Stimulated activated naive CD4-positive, alpha-beta T cell treated with Interleukin-2 at 50 U/mL for 16 hours (primary cell): ENCODE results near the gene GPR35.

Experiments used
- DNase-seq: peaks from one replicate; lab custom pipeline; 2025; lab: John Stamatoyannopoulos, UW

GPR35 gene

GRCh38 chr2:240624950-240625621, at the start of gene GPR35:
GPR35 (plus strand) TSS chr2:240625480; CDS start chr2:240629953, 4,473 bp downstream.
- peak; percentile 81 for DNase-seq

- DNase-seq, result no peak
These were observed 49.2 kb upstream of the GPR35 start for GRCh38 chr2:240576036-240576435.

GRCh38 chr2:240576436-240577205, 48.7 kb upstream of the GPR35 start:
- DNase-seq, result no peak

GRCh38 chr2:240577281-240578109, 47.8 kb upstream of the GPR35 start:
- DNase-seq, result no peak

GRCh38 chr2:240578110-240578450, 47.2 kb upstream of the GPR35 start:
- DNase-seq, result no peak

- DNase-seq, result no peak
These were observed 46.8 kb upstream of the GPR35 start for GRCh38 chr2:240578488-240578887.

- no peak for DNase-seq
These were observed 46.1 kb upstream of the GPR35 start for GRCh38 chr2:240579071-240579762.

- peak; percentile 79 for DNase-seq
These were observed 45.3 kb upstream of the GPR35 start for GRCh38 chr2:240579771-240580614.

- no peak for DNase-seq
These were observed 43.5 kb upstream of the GPR35 start for GRCh38 chr2:240581811-240582210.

GRCh38 chr2:240582781-240583180, 42.5 kb upstream of the GPR35 start:
- DNase-seq, result no peak

GRCh38 chr2:240583774-240584173, 41.5 kb upstream of the GPR35 start:
- DNase-seq, result no peak

GRCh38 chr2:240584486-240585031, 40.7 kb upstream of the GPR35 start:
- no peak for DNase-seq

GRCh38 chr2:240585101-240585500, 40.2 kb upstream of the GPR35 start:
- DNase-seq, result no peak

- DNase-seq, result no peak
These were observed 39.5 kb upstream of the GPR35 start for GRCh38 chr2:240585681-240586197.

GRCh38 chr2:240586198-240586918, 38.9 kb upstream of the GPR35 start, which contains the start of gene CAPN10:
CAPN10 (plus strand) TSS chr2:240586734; CDS start chr2:240586912, 178 bp downstream.
- peak; percentile 97 for DNase-seq

- peak; percentile 62 for DNase-seq
These were observed 38.1 kb upstream of the GPR35 start for GRCh38 chr2:240586919-240587800.

- DNase-seq, result no peak
These were observed 37.1 kb upstream of the GPR35 start for GRCh38 chr2:240588006-240588655.

GRCh38 chr2:240588669-240589068, 36.6 kb upstream of the GPR35 start:
- DNase-seq, result no peak
